LNCaP clone FGC (cell line): Measurements from ENCODE around the gene CACNB4.
"Not testable (repeated sequence)": the region's sequence is repeated elsewhere in the genome, so short reads cannot be mapped to it uniquely, and the experiment has no call there.

Experiments
- DNase-seq: peaks from one replicate; pipeline ENCODE4 v3.0.0-alpha.2; 2011; ENCODE audit warnings: low read depth
- H3K4me3 ChIP-seq: 2 replicates; pipeline ENCODE4 v1.5.1; 2011; ENCODE audit warnings: mild to moderate bottlenecking, low read depth, low read length, control low read depth
- CTCF ChIP-seq: IDR thresholded peaks from 2 replicates; pipeline ENCODE4 v1.5.1; 2012; ENCODE audit warnings: mild to moderate bottlenecking; ENCODE audit not compliant: control insufficient read depth, insufficient read depth; ENCODE audit errors: extremely low read depth

CACNB4 gene

GRCh38 chr2:151922845-151923666 lies 175.8 kb downstream of the CACNB4 start:
- DNase-seq = no peak
- TF ChIP-seq CTCF = no peak

DNA sequence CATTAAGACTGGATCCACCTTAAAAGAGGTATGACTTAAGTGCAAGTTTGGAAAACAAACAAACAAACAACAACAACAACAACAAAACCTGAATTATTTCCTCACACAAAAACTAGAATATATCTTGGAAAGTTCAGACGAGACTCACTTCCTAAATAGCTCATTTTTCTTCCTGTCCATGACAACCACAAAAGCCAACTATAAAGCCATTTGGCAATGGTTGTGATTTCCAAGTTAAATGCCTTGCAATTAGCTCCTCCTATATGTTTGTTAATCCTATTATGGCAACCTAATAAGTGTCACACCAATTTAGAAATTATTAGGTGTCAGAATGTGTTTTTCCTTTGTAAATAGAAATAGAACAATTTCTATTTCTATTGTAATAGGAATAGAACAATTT lies 179.1 kb downstream of the CACNB4 start:
- no peak overlapping the region for H3K4me3 ChIP-seq
- no peak for DNase-seq
- no peak for TF ChIP-seq CTCF

More at GRCh38 chr2:151922845-151923666, 175.8 kb downstream of the CACNB4 start:
- H3K4me3 ChIP-seq = no peak overlapping the region

GRCh38 chr2:151918308-151918707 lies 180.5 kb downstream of the CACNB4 start:
- no peak for TF ChIP-seq CTCF
- no peak overlapping the region for H3K4me3 ChIP-seq
- no peak for DNase-seq

DNA sequence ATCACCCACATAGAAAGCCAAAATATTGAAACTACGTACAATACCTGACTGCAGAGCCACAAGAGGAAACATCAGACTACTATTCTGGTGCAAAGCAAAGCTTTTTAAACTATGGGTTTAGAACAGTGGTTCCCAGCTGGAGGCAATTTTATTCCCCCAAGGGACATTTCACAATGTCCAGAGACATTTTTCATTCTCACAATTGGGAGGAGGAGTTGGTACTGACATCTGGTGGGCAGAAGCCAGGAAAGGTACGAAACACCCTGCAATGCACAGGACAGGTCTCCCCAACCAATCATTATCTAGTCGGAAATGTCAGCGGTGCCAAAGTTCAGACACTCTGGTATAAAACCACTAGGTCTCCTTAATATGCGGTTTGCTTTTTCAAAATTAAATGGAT lies 182.2 kb downstream of the CACNB4 start:
- no peak for DNase-seq

DNA sequence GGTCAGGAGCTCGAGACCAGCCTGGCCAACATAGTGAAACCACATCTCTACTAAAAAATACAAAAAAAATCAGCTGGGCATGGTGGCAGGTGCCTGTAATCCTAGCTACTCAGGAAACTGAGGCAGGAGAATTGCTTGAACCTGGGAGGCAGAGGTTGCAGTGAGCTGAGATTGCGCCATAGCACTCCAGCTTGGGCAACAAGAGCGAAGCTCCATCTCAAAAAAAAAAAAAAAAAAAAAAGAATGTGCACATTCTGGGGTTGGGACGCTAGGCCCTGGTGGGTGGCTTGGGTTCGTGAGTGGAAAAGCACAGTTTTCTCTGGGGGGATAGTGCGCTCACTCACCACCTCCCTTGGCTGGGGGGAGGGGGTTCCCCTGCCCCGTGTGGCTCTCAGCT lies 183.2 kb downstream of the CACNB4 start:
- DNase-seq, H3K4me3 ChIP-seq: not testable (repeated sequence)

More for the DNA sequence above, 182.2 kb downstream of the CACNB4 start:
- TF ChIP-seq CTCF = no peak
- H3K4me3 ChIP-seq = no peak overlapping the region

- TF ChIP-seq CTCF = no peak
- no peak overlapping the region for H3K4me3 ChIP-seq
- DNase-seq = no peak
Measured at GRCh38 chr2:151914989-151915628, 183.7 kb downstream of the CACNB4 start.

GRCh38 chr2:151908204-151908882 lies 190.5 kb downstream of the CACNB4 start:
- H3K4me3 ChIP-seq = no peak overlapping the region
- no peak for TF ChIP-seq CTCF
- DNase-seq = no peak
